HepG2 (cell line): Measurements from ENCODE around the gene THSD1. TPM values are rescaled to one million over a fixed set of nuclear protein-coding genes. Genes with fewer than 3 reads are reported as not detected.

ENCODE experiments used
- polyA plus RNA-seq, 8 experiments: library from polyadenylated mRNA; depleted of rRNA in 3 of 8; stranded (reverse) in 7 of 8; unstranded in 1 of 8; fragments of >200 nt; fragmentation: Illumina TruSeq in 4 of 8; extraction: Trizol in 4 of 8; gene quantifications; 2 replicates each; pipeline versions ENCODE4 v1.2.1 to v1.2.3, GENCODE V29; 2011 to 2016; ENCODE audit warnings: low read depth in 4 of 8, missing spikeins in 1 of 8, mixed read lengths in 1 of 8; ENCODE audit not compliant: insufficient read depth in 1 of 8
- small RNA-seq, 3 experiments: library from RNA; depleted of rRNA; stranded (forward); fragments of <200 nt; gene quantifications; one replicate each; pipeline ENCODE3, GENCODE V24; 2012; ENCODE audit warnings: low read depth in 2 of 3, low replicate concordance in 1 of 3; ENCODE audit not compliant: insufficient read length in 3 of 3, insufficient read depth in 2 of 3
- total RNA-seq, 5 experiments: library from RNA; depleted of rRNA; stranded (reverse); fragments of >200 nt; fragmentation: Illumina TruSeq; extraction: Trizol; gene quantifications; 2 replicates each; pipeline ENCODE4 v1.2.3, GENCODE V29; 2016; ENCODE audit warnings: low read depth in 1 of 5

Gene THSD1
- total and polyA plus RNA-seq, 2 of the 13 experiments (the other 11 are each of a cell fraction or from before 2014, with no cell fraction given) = 0.11 to 0.15 TPM

Small RNAs within 50 kb of the gene (small RNA-seq; reads per million reads assigned to genes)
- gene RNY4P24 = 0 to 0.98 (median 0.97) reads per million in 3 experiments

Other genes starting within 250 kb of the THSD1 start
- 36.7 and 44.9 TPM in 2 replicates for gene NEK3, start 246.6 kb downstream of the THSD1 start, total RNA-seq (2016; rRNA removed; fragmentation: Illumina TruSeq; extraction: Trizol)
- 47.6 and 68.2 TPM in 2 replicates for gene NEK3, start 246.6 kb downstream of the THSD1 start, polyA plus RNA-seq (2011; rRNA removed)
- gene VPS36, start 44.5 kb upstream of the THSD1 start, total RNA-seq (2016; rRNA removed; fragmentation: Illumina TruSeq; extraction: Trizol) = 22.0 and 22.4 TPM in 2 replicates
- gene VPS36, start 44.5 kb upstream of the THSD1 start, polyA plus RNA-seq (2011; rRNA removed) = 13.6 and 17.2 TPM in 2 replicates
- 40.3 and 72.3 TPM in 2 replicates for gene CKAP2, start 49.3 kb upstream of the THSD1 start, total RNA-seq (2016; rRNA removed; fragmentation: Illumina TruSeq; extraction: Trizol)
- gene CKAP2, start 49.3 kb upstream of the THSD1 start, polyA plus RNA-seq (2011; rRNA removed) = 4.9 and 6.7 TPM in 2 replicates
- gene HNRNPA1L2, start 236.3 kb upstream of the THSD1 start, total RNA-seq (2016; rRNA removed; fragmentation: Illumina TruSeq; extraction: Trizol) = 7.1 and 7.7 TPM in 2 replicates
- 3.1 and 3.6 TPM in 2 replicates for gene HNRNPA1L2, start 236.3 kb upstream of the THSD1 start, polyA plus RNA-seq (2011; rRNA removed)
- gene SUGT1, start 246.7 kb upstream of the THSD1 start, total RNA-seq (2016; rRNA removed; fragmentation: Illumina TruSeq; extraction: Trizol) = 71.2 and 113 TPM in 2 replicates
- 17.4 and 23.1 TPM in 2 replicates for gene SUGT1, start 246.7 kb upstream of the THSD1 start, polyA plus RNA-seq (2011; rRNA removed)